ENCODE measurements around the gene HEATR5A.

DNA sequence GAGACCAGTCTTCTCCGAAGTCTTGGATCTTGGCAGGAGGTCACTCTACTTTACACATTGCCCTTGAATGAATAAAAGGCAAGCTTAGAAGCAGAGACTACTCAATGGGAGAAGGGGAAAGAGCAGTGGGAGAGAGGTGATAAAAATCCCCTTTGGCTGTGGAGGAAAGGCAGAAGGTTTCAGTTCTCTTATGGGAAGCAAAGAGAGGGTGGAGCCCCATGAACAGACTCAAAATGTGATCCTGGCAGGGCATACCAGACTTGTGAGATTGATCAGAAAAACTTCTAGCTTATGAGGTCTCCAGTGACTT lies 163.2 kb downstream of the HEATR5A start:
- TF ChIP-seq EZH2 (IDR thresholded peaks at IDR 0.05; ENCODE audit: low read length), result no peak
- TF ChIP-seq, protein P1, sequence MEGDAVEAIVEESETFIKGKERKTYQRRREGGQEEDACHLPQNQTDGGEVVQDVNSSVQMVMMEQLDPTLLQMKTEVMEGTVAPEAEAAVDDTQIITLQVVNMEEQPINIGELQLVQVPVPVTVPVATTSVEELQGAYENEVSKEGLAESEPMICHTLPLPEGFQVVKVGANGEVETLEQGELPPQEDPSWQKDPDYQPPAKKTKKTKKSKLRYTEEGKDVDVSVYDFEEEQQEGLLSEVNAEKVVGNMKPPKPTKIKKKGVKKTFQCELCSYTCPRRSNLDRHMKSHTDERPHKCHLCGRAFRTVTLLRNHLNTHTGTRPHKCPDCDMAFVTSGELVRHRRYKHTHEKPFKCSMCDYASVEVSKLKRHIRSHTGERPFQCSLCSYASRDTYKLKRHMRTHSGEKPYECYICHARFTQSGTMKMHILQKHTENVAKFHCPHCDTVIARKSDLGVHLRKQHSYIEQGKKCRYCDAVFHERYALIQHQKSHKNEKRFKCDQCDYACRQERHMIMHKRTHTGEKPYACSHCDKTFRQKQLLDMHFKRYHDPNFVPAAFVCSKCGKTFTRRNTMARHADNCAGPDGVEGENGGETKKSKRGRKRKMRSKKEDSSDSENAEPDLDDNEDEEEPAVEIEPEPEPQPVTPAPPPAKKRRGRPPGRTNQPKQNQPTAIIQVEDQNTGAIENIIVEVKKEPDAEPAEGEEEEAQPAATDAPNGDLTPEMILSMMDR (optimal IDR thresholded peaks at IDR 0.05 in 1 of 3, IDR thresholded peaks at IDR 0.05 in 1 of 3, conservative IDR thresholded peaks at IDR 0.05 in 1 of 3; ENCODE audit: extremely low read depth in 1 of 3, insufficient read depth in 2 of 3, low read length in 3 of 3), result no peak

Data from keratinocyte (primary cell).